Measurements from ENCODE around the gene PGLYRP1.

GRCh38 chr19:46009530-46010510 is 13.0 kb downstream of the PGLYRP1 start:
- TF ChIP-seq CTCF (IDR thresholded peaks at IDR 0.05) (peak; percentile 56 to 74 (median 60)), POLR2AphosphoS5 (IDR thresholded peaks at IDR 0.05; ENCODE audit: insufficient read depth in 1 of 2, low read depth in 1 of 2) (no peak), POLR2A (IDR thresholded peaks at IDR 0.05) (no peak)

Data from vagina (tissue), 2 donors.